Mucosa of rectum (tissue), 2 donors: ENCODE data around the gene GNAO1.

Source experiments
- H3K27ac ChIP-seq, 2 donors: one replicate each; pipeline ENCODE4 v1.7.0; 2013; ENCODE audit warnings: inconsistent platforms in 2 of 2, low read depth in 2 of 2, low read length in 2 of 2
- H3K27me3 ChIP-seq, 2 donors: one replicate each; pipeline ENCODE4 v1.7.0; 2013; ENCODE audit warnings: low read length in 2 of 2; ENCODE audit not compliant: control insufficient read depth in 2 of 2, insufficient read depth in 2 of 2
- H3K36me3 ChIP-seq, 2 donors: one replicate each; pipeline ENCODE4 v1.7.0; 2013; ENCODE audit warnings: low read length in 2 of 2; ENCODE audit not compliant: control insufficient read depth in 2 of 2, insufficient read depth in 2 of 2
- H3K4me1 ChIP-seq, 2 donors: one replicate each; pipeline ENCODE4 v1.7.0; 2013; ENCODE audit warnings: low read length in 2 of 2, mild to moderate bottlenecking in 1 of 2; ENCODE audit not compliant: control insufficient read depth in 2 of 2, insufficient read depth in 2 of 2
- H3K4me3 ChIP-seq, 2 donors: one replicate each; pipeline ENCODE4 v1.7.0; 2013; ENCODE audit warnings: low read length in 2 of 2
- H3K9ac ChIP-seq, 2 donors: one replicate each; pipeline ENCODE4 v1.7.0; 2013; ENCODE audit warnings: low read length in 2 of 2, low read depth in 1 of 2, mild to moderate bottlenecking in 1 of 2
- H3K9me3 ChIP-seq, 2 donors: one replicate each; pipeline ENCODE4 v1.7.0; 2013; ENCODE audit warnings: low read length in 2 of 2; ENCODE audit not compliant: control insufficient read depth in 2 of 2
- donor health status: healthy.
- donor health status: Normal muscosa, but diverticular disease.

The GNAO1 gene

DNA sequence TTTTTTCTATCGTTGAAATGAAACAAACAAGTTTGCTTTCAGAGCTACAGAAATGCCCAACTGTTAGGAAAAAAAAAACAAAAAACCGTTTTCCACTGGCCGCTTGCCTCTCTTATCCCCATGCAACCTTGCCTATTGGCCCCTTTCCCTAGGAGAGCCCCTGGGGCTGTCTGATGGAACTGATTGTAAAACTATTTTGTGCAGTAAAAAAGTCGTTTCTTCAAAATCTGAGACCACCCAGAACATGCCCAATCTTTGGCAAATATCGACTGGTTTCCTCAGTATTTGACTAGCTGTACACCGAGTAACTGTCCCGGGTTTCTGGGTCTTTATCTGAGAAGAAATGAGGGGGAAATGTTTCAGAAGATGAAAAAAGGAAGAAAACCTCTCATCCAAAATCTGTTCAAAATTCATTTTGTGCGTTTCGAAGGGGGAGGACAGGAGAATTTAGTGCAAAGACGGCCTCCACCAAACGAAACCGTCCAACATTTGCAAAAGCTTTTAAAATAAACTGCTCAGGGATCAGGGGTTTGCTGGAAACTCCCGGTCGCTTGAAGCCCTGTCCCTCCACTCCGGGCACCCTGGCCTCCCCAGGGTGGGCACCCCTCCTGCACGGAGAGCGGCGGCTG, 1.1 kb upstream of the GNAO1 start:
- H3K27ac ChIP-seq, result peak overlapping the region; percentile 70 to 77
- H3K27me3 ChIP-seq, result peaks cover 22 to 24% of the 10 kb centered on the region in 2 donors
- H3K9ac ChIP-seq, result peak overlapping the region in 1 of 2 donors; percentile 65
- no peaks in the 10 kb centered on the region for H3K36me3 ChIP-seq
- no peaks in the 10 kb centered on the region for H3K4me1 ChIP-seq
- H3K9me3 ChIP-seq, result no peaks in the 10 kb centered on the region
- H3K4me3 ChIP-seq, result peak overlapping the region; percentile 52 to 54

DNA sequence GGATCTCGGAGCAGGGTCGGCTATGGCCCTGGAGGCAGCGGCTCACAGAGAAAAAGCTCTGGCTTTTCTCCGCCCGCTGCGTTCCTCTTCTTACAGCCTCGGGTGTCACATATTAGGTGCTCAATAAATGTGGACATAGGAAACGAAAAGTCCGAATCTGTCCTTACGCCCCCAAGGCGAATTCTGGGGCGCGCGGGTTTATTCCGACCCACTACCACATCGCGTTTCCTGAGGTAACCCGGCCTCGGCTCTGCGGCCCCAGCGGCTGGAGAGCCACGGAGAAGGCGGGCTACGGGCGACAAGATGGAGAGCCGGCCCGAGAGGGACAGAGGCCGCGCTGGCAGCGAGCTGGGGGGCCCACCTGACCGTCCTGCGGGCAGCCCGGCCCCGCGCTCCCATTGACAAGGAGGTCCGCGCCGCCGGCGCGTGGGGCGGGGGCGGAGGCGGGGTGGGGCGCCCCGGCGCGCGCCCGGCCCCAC, 573 bp upstream of the GNAO1 start:
- peak overlapping the region; percentile 70 to 77 for H3K27ac ChIP-seq
- H3K4me3 ChIP-seq, result peak overlapping the region; percentile 52 to 54
- no peaks in the 10 kb centered on the region for H3K4me1 ChIP-seq
- H3K9ac ChIP-seq, result peak overlapping the region in 1 of 2 donors; percentile 65
- peaks cover 22 to 24% of the 10 kb centered on the region in 2 donors for H3K27me3 ChIP-seq
- H3K36me3 ChIP-seq, result no peaks in the 10 kb centered on the region
- H3K9me3 ChIP-seq, result no peaks in the 10 kb centered on the region

DNA sequence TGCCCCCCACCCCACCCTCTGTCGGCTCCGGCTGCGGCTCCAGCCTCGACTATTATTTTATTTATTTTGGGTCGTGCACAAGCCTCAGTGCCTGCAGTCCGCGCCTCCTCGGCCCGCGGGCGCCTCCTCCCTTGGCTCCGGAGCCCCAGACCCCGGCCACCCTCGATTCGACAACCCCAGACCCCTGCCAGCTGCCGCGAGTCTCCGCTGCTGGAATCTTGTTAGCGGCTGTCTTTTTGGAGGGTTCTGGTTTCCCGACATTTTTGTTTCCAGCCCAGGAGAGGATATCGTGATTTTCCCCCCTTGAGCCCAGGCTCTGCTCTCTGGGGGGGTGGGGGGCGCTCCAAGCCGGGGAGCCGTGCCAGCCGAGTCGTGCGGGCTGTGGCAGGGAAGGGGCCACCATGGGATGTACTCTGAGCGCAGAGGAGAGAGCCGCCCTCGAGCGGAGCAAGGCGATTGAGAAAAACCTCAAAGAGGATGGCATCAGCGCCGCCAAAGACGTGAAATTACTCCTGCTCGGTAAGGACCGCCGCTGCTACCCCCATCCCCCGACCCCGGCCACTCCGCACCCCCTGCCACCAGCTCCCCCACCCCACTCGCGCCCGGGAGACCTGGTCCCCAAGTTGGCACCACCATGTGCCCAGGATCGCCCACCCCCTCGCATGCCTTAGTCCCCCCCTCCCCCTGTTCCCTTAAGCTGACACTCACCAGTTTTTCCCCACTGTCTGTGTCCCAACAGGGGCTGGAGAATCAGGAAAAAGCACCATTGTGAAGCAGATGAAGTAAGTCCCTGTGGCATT, 746 bp downstream of the GNAO1 start:
- Histone ChIP-seq H3K9ac (peak overlapping the region in 1 of 2 donors; percentile 27), H3K4me1 (no peaks in the 10 kb centered on the region), H3K4me3 (peak overlapping the region; percentile 53 to 59), H3K27me3 (peaks cover 22% of the 10 kb centered on the region in 2 donors), H3K27ac (peak overlapping the region; percentile 55 to 67), H3K36me3 (no peaks in the 10 kb centered on the region), H3K9me3 (no peaks in the 10 kb centered on the region)

DNA sequence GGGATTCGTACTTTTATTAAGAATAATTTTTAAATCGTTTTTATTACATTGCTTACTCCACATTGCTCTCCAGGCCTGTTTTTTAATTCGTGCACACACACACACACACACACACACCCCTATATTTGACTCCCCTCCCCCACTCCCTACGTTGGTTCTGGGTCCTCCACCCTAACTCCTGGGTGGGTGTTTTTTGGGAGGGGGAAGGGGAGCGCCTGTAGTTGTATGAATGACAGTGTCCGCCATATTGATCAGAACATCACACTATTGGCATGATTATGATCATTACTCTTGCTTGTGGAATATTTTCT, 1.3 kb downstream of the GNAO1 start:
- Histone ChIP-seq H3K36me3 (no peaks in the 10 kb centered on the region), H3K27me3 (peaks cover 22% of the 10 kb centered on the region in 2 donors), H3K4me3 (peak overlapping the region in 1 of 2 donors; percentile 59), H3K9ac (no peak overlapping the region), H3K9me3 (no peaks in the 10 kb centered on the region), H3K4me1 (no peaks in the 10 kb centered on the region), H3K27ac (no peak overlapping the region)

DNA sequence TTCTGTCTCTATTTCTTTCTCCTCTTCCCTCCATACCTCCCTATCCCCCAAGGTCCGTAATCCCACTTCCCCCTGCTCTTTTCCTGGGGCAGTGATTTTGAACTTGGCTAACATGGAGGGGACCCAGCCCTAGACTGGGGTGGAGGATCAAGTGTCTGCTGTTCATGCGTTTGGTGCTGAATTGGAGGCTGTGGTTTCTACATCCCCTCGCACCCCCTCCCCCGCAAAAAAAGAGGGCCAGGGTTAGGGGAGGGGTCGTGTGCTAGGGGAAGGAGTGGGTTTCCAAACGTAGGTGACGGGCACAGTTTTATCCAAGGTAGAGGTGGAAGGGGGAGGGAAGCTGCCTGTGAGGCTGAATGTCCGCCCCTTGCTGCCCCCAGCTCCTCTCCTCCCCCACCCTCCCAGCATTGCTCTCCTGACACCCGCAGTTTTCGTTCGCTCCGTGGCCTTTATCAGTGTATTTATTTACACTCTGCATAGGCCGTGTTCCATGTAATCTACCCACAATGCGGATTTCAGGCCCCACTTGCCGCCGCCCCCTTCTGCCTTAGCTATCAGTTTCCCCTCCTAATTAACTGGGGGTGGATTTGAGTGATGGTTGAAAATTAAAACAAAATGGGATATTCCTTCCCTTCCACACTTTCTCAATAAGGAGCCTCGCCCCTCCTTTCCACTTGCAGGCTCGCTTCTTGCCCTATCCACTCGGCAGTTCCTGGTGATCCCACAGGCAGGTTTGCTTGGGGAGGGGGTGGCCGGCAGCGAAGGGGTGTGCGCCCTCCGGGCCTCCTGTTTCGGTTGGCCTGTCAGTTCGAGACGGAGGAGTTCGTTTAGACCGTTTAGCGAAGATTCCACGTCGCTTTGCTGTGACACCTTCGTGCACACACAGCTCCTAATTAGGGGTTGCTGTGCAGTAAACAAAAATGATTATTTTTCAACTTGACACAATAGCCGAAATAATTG, 2.0 kb downstream of the GNAO1 start:
- peak overlapping the region; percentile 18 to 59 for H3K4me3 ChIP-seq

DNA sequence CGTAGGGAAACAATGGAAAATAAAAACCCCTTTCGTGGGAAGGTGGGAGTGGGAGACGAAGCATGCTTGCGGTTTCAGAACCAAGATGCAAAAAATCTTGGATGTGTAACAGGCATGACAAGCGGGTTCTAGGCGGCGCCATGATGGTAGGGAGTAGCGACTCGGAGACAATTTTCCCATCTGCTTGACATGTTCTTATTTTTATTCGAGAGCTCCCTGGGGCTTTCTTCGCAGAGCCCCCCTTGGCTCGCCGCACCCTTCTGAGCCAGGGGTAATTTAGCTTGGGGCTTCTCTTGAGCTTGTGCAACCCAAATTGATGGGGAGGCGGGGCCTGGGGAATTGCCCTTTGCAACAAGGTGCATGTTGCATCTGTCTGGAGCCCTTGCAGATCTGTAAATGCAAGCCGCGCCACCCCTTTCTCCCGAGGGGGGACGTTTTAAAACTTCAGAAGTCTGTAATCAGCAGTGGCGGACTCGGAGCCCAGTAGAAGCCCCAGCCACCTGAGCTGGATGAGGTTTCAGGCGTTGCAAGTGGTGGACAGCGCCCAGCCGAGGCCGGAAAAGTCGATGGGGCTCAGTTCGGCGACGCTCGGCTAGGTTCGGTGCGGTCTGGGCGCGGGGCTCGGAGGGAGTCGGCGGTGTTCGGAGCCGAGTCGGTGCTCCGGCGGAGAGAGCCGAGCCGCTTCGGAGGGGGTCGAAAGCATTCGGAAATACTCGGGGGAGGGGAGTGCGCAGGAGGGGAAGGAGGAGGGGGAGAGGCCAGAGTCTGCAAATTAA, 2.9 kb downstream of the GNAO1 start:
- no peak overlapping the region for H3K27ac ChIP-seq

More for the DNA sequence above, 2.0 kb downstream of the GNAO1 start:
- Histone ChIP-seq H3K27me3 (peaks cover 22% of the 10 kb centered on the region in 2 donors), H3K36me3 (no peaks in the 10 kb centered on the region), H3K27ac (no peak overlapping the region), H3K9me3 (no peaks in the 10 kb centered on the region), H3K9ac (no peak overlapping the region), H3K4me1 (no peaks in the 10 kb centered on the region)

DNA sequence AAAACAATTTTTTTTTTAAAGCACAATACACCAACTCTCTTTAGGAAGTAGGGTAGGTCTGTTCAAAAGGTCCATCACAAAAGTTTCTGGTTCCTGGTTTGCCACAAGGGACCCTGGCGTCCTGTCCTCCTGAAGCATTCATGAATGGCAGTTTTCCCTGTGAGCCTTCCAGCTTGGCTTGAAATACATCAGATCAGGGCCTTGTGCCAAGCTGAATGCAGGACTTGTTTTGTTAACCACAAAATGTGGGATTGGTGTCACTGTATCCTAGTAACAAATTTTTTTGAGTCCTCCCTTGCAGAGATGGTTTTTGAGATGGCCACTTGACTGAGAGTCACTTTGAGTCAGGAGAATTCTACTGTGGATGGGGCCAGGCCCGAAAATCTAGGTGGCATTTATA, 3.9 kb downstream of the GNAO1 start:
- Histone ChIP-seq H3K36me3 (no peaks in the 10 kb centered on the region), H3K9ac (no peak overlapping the region), H3K9me3 (no peaks in the 10 kb centered on the region), H3K27me3 (peaks cover 17 to 22% of the 10 kb centered on the region in 2 donors), H3K4me3 (no peak overlapping the region), H3K27ac (no peak overlapping the region), H3K4me1 (no peaks in the 10 kb centered on the region)

More for the DNA sequence above, 2.9 kb downstream of the GNAO1 start:
- H3K9me3 ChIP-seq, result no peaks in the 10 kb centered on the region
- H3K4me3 ChIP-seq, result peak overlapping the region in 1 of 2 donors; percentile 50
- H3K36me3 ChIP-seq, result no peaks in the 10 kb centered on the region
- H3K9ac ChIP-seq, result no peak overlapping the region
- H3K4me1 ChIP-seq, result no peaks in the 10 kb centered on the region
- peaks cover 22% of the 10 kb centered on the region in 2 donors for H3K27me3 ChIP-seq

DNA sequence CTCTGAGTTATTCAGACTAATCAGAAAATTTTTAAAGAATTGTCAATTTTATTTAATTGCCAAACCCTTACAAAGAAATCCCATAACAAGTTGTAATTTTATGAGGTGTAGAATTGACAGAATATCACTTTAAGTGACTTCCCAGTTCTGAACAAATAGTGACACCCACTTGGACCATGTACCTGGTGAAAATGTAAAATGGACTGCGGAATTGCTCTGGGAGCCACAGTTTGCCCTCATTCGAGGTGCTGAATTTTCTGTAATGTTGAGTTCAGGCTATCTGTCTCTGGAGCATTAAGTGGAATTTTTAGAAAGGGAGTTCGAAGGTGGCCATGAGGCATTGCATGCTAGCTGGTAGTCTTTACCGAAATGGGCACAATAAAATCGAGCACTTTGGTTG, 5.1 kb downstream of the GNAO1 start:
- H3K36me3 ChIP-seq, result no peaks in the 10 kb centered on the region
- H3K9ac ChIP-seq, result no peak overlapping the region
- H3K27ac ChIP-seq, result no peak overlapping the region
- H3K9me3 ChIP-seq, result no peaks in the 10 kb centered on the region
- H3K27me3 ChIP-seq, result peaks cover 17 to 20% of the 10 kb centered on the region in 2 donors
- H3K4me1 ChIP-seq, result no peaks in the 10 kb centered on the region
- H3K4me3 ChIP-seq, result no peak overlapping the region

DNA sequence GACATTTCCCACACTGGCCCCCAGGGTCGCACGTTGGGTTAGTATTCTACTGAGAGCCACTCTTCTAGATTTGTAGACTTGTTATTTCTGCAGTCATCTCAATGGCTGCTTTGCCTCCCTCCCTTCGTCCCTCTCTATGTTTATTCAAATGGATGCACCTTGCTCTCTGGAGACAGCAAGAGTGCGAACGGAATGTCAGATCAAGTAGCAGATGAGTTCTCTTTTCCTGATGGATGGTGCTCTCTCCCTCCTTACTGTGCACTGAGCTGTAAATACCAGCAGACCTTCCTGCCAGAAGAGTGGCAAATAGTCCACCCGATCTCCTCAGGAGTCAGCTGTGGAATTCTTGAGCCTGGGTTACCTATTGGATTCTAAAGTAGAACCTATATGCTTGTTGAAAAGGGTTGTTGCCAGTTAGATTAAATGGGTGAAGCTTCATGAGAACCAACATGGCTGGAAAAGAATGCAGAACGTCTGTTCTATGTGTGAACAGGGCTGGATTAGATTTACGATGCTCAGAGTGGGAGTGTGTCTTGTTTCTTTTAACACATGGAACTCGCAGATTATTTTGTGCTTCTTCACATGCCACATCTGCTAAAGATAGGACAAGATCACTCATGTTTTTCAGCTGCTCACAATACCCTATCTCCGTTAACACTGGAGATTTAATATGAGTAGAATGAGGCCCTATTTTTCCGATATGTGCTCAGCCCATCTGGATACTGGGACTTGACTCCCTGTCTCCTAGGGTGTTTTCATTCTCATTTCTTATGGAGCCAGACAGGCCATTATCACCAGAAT, 6.1 kb downstream of the GNAO1 start:
- Histone ChIP-seq H3K27me3 (peaks cover 17 to 20% of the 10 kb centered on the region in 2 donors), H3K9ac (no peak overlapping the region), H3K27ac (no peak overlapping the region), H3K36me3 (no peaks in the 10 kb centered on the region), H3K9me3 (no peaks in the 10 kb centered on the region), H3K4me3 (no peak overlapping the region), H3K4me1 (peaks cover 0 to 4% of the 10 kb centered on the region in 2 donors)
